ENCODE measurements around the gene GABARAPL2. TPM values are rescaled to one million over a fixed set of nuclear protein-coding genes. Genes with fewer than 3 reads are reported as not detected.
"Not testable (repeated sequence)": the region's sequence is repeated elsewhere in the genome, so short reads cannot be mapped to it uniquely, and the experiment has no call there.

The GABARAPL2 gene
- total and polyA plus RNA-seq, 8 donors, result 29.8 to 198 (median 93.5) TPM

GRCh38 chr16:75590920-75591843 is 25.0 kb downstream of the GABARAPL2 start:
- intact Hi-C loops (cut with DNase I; ENCODE audit: low total_unique reads), result no loop called here
- peak in 1 of 2 donors; percentile 92 for DNase-seq
- no peak overlapping the region for H3K4me3 ChIP-seq
- 59 to 72% (median 64%) methylated on average over 8 of the region's 8 CpGs for WGBS, 5 donors
- H3K4me1 ChIP-seq, result peaks cover 0 to 17% (median 6%) of the 10 kb centered on the region in 4 donors
- TF ChIP-seq CTCF (IDR thresholded peaks at IDR 0.05) (no peak), POLR2AphosphoS5 (IDR thresholded peaks at IDR 0.05) (no peak)
- peaks cover 0 to 26% (median 17%) of the 10 kb centered on the region in 4 donors for H3K36me3 ChIP-seq
- no peaks in the 10 kb centered on the region for H3K27me3 ChIP-seq
- no peaks in the 10 kb centered on the region for H3K9me3 ChIP-seq
- H3K27ac ChIP-seq, result peak overlapping the region in 4 of 5 donors; percentile 38 to 70 (median 50)

- H3K36me3 ChIP-seq, result peaks cover 1 to 26% (median 14%) of the 10 kb centered on the region in 4 donors
- H3K27me3 ChIP-seq; H3K9me3 ChIP-seq; intact Hi-C loops (cut with DNase I; ENCODE audit: low total_unique reads); H3K27ac ChIP-seq; H3K4me3 ChIP-seq: not testable (repeated sequence)
- DNase-seq, result peak in 1 of 2 donors; percentile 39
- WGBS, 5 donors, result 57 to 88% (median 68%) methylated on average over 7 to 9 of the region's 9 CpGs
- H3K4me1 ChIP-seq, result peaks cover 0 to 17% (median 6%) of the 10 kb centered on the region in 4 donors
These were observed 25.7 kb downstream of the GABARAPL2 start for GRCh38 chr16:75591927-75592326.

GRCh38 chr16:75593308-75593707 is 27.1 kb downstream of the GABARAPL2 start:
- Histone ChIP-seq H3K4me1 (peaks cover 0 to 17% (median 6%) of the 10 kb centered on the region in 4 donors), H3K27me3 (no peaks in the 10 kb centered on the region), H3K36me3 (peaks cover 5 to 39% (median 27%) of the 10 kb centered on the region in 4 donors), H3K4me3 (no peak overlapping the region), H3K9me3 (no peaks in the 10 kb centered on the region), H3K27ac (no peak overlapping the region)
- no peak for DNase-seq
- no peak for TF ChIP-seq POLR2A (IDR thresholded peaks at IDR 0.05)
- no peak for TF ChIP-seq CTCF (IDR thresholded peaks at IDR 0.05)
- no peak for TF ChIP-seq POLR2AphosphoS5 (IDR thresholded peaks at IDR 0.05)
- no peak for TF ChIP-seq EP300 (IDR thresholded peaks at IDR 0.05)
- WGBS, 5 donors, result 80 to 96% (median 91%) methylated on average over 6 of the region's 6 CpGs
- intact Hi-C loops (cut with DNase I; ENCODE audit: low total_unique reads), result no loop called here

GRCh38 chr16:75593825-75594820 is 27.9 kb downstream of the GABARAPL2 start:
- WGBS, 5 donors, result 62 to 72% (median 69%) methylated on average over 17 of the region's 17 CpGs
- DNase-seq, result peak in 1 of 2 donors; percentile 73
- no peak for TF ChIP-seq EP300 (IDR thresholded peaks at IDR 0.05)
- TF ChIP-seq CTCF (IDR thresholded peaks at IDR 0.05), result no peak
- no peak for TF ChIP-seq POLR2A (IDR thresholded peaks at IDR 0.05)
- TF ChIP-seq POLR2AphosphoS5 (IDR thresholded peaks at IDR 0.05), result no peak
- H3K4me3 ChIP-seq, result no peak overlapping the region
- no peaks in the 10 kb centered on the region for H3K27me3 ChIP-seq
- peaks cover 0 to 17% (median 6%) of the 10 kb centered on the region in 4 donors for H3K4me1 ChIP-seq
- peaks cover 8 to 46% (median 31%) of the 10 kb centered on the region in 4 donors for H3K36me3 ChIP-seq
- no peaks in the 10 kb centered on the region for H3K9me3 ChIP-seq
- H3K27ac ChIP-seq, result peak overlapping the region in 1 of 5 donors; percentile 41
- intact Hi-C loops (cut with DNase I; ENCODE audit: low total_unique reads), result no loop called here

Data from stomach (tissue), 9 donors.